Mucosa of stomach (tissue), 1 donor: ENCODE results near the gene TFPT.

Source experiments
- H3K27me3 ChIP-seq: one replicate; pipeline ENCODE4 v1.7.0; 2013; ENCODE audit warnings: mild to moderate bottlenecking, low read length; ENCODE audit not compliant: control insufficient read depth, insufficient read depth
- H3K36me3 ChIP-seq: one replicate; pipeline ENCODE4 v1.7.0; 2013; ENCODE audit warnings: low read length; ENCODE audit not compliant: control insufficient read depth, insufficient read depth
- H3K4me1 ChIP-seq: one replicate; pipeline ENCODE4 v1.7.0; 2013; ENCODE audit warnings: mild to moderate bottlenecking, low read length; ENCODE audit not compliant: control insufficient read depth, insufficient read depth
- H3K4me3 ChIP-seq: one replicate; pipeline ENCODE4 v1.7.0; 2013; ENCODE audit warnings: low read length
- H3K9ac ChIP-seq: one replicate; pipeline ENCODE4 v1.7.0; 2013; ENCODE audit warnings: mild to moderate bottlenecking, low read length, moderate library complexity
- H3K9me3 ChIP-seq: one replicate; pipeline ENCODE4 v1.7.0; 2013; ENCODE audit warnings: mild to moderate bottlenecking, low read length, moderate library complexity; ENCODE audit not compliant: control insufficient read depth
- donor health status: Pancreatic carcinoma.

TFPT gene, protein sequence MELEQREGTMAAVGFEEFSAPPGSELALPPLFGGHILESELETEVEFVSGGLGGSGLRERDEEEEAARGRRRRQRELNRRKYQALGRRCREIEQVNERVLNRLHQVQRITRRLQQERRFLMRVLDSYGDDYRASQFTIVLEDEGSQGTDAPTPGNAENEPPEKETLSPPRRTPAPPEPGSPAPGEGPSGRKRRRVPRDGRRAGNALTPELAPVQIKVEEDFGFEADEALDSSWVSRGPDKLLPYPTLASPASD

DNA sequence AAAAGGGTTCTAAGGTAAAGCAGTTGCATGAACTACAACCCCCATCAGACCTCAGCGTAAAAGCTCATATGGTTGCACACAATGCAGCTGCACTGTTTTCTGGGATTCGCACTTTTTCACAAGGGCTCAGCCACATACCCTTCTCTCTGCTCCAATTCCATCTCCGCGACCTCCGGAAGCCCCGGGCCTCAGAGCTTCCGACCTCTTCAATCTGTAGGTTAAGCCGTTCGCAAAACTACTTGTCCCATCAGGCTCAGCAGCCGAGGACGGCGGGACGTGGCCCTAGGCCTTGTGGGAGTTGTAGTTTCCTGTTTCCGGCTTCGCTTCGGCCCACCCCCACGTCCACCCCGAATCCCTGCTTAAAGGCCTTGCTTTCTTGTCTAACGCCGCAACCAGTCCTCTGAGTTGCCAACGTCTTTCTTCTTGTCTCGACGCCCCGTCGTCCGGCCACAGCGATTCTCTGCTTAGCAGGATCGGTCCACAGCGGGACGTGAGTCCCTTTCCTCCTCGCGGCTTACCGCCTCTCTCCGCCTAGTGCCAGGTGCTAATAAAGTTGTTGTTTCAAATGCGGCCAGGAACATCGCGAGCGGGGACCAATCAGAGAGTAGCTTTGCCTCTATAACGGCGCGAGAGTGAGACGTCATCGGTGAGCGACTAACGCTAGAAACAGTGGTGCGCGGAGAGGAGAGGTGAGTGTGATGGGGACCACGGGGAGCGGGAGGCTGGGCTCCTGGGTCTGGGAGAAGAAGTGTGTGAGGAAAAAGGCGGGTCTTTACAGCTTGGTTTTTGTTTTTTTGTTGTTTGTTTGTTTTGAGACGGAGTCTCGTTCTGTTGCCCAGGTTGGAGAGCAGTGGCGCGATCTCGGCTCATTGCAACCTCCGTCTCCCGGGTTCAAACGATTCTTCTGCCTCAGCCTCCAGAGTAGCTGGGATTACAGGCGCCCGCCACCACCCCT is at the start of gene TFPT, which contains the start of gene PRPF31:
TSS of gene TFPT (minus strand) at position 549 of the 955 bp plus-strand sequence. CDS start at position 161, 388 bp downstream.
TSS of gene PRPF31 (plus strand) at position 646 of the 955 bp plus-strand sequence. CDS start 2,525 bp downstream, outside the sequence.
- Histone ChIP-seq H3K4me3 (peak within 1 kb of the TSS; percentile 100), H3K27me3 (no peaks in the 10 kb centered on the region), H3K4me1 (peaks cover 9% of the 10 kb centered on the region), H3K9me3 (no peaks in the 10 kb centered on the region), H3K9ac (peak within 1 kb of the TSS; percentile 94), H3K36me3 (no peaks in the 10 kb centered on the region)

DNA sequence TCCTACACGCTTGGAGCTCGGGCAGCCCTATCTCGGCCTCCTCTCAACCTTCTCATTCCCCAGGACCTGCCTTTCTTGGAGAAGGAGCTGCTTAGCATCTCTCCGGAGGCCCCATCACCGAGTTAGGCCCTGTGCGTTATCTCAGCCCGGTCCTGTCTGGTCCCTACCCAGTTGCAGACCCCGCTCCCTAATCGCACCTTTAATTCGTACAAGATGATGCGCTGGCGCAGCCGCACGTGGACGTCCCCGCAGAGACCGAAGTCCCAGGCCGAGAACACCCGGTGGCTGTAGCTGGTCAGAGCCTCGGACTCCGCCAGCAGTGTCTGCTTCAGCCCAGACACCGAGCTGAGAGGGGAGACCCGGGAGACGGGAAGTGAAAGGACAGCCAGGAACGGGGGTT is 49.8 kb upstream of the TFPT start:
- peaks cover 37% of the 10 kb centered on the region for H3K4me1 ChIP-seq
- no peaks in the 10 kb centered on the region for H3K27me3 ChIP-seq
- no peaks in the 10 kb centered on the region for H3K9me3 ChIP-seq
- H3K4me3 ChIP-seq, result no peak overlapping the region
- no peaks in the 10 kb centered on the region for H3K36me3 ChIP-seq
- H3K9ac ChIP-seq, result no peak overlapping the region

DNA sequence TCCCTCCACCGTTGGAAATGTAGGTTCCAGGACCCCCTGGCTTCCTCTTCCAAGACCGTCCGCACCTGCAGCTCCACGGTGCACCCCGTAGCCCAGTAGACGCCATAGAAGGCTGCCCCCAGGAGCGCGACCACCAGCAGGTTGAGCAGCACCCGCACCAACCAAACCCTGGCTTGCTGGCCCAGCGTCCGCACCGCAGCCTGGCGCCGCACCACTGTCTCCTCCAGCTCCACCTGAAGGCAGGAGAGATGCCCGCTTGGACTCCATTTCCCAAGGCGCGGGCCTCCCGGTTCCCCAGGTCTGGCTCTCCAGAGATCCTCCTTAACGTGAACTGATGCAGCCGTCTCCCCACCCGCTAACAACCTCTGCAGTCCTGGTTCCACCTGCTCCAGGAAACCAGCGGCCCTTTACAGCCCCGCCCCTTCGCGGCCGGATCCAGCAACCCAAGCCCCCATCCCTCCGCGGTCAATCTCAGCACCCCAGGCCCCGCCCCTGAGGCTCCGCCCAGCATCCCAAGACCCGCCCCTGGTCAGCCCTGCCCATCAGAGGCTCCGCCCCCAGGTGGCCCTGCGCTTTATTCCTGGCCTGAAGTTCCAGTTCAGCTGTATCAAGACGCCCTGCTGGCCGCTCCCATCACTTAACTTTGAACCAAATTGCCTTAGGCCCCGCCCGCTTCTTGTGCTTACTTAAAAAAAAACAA is 49.1 kb upstream of the TFPT start:
- no peak overlapping the region for H3K9ac ChIP-seq
- H3K9me3 ChIP-seq, result no peaks in the 10 kb centered on the region
- H3K4me3 ChIP-seq, result no peak overlapping the region
- H3K27me3 ChIP-seq, result no peaks in the 10 kb centered on the region
- H3K36me3 ChIP-seq, result no peaks in the 10 kb centered on the region
- H3K4me1 ChIP-seq, result peaks cover 39% of the 10 kb centered on the region

GRCh38 chr19:54162884-54163283 is 47.4 kb upstream of the TFPT start:
- Histone ChIP-seq H3K9ac (no peak overlapping the region), H3K9me3 (no peaks in the 10 kb centered on the region), H3K4me1 (peaks cover 45% of the 10 kb centered on the region)

GRCh38 chr19:54162241-54162805 is 46.9 kb upstream of the TFPT start:
- Histone ChIP-seq H3K4me3 (no peak overlapping the region), H3K36me3 (peaks cover 9% of the 10 kb centered on the region), H3K9me3 (no peaks in the 10 kb centered on the region), H3K4me1 (peaks cover 48% of the 10 kb centered on the region), H3K9ac (no peak overlapping the region), H3K27me3 (no peaks in the 10 kb centered on the region)

More at GRCh38 chr19:54162884-54163283, 47.4 kb upstream of the TFPT start:
- H3K36me3 ChIP-seq, result peaks cover 8% of the 10 kb centered on the region
- no peaks in the 10 kb centered on the region for H3K27me3 ChIP-seq
- H3K4me3 ChIP-seq, result no peak overlapping the region

GRCh38 chr19:54160854-54161253 is 45.4 kb upstream of the TFPT start:
- H3K4me3 ChIP-seq, result no peak overlapping the region
- H3K27me3 ChIP-seq, result no peaks in the 10 kb centered on the region
- H3K4me1 ChIP-seq, result peaks cover 48% of the 10 kb centered on the region
- no peaks in the 10 kb centered on the region for H3K9me3 ChIP-seq
- H3K36me3 ChIP-seq, result peaks cover 17% of the 10 kb centered on the region
- H3K9ac ChIP-seq, result peak overlapping the region; percentile 64

DNA sequence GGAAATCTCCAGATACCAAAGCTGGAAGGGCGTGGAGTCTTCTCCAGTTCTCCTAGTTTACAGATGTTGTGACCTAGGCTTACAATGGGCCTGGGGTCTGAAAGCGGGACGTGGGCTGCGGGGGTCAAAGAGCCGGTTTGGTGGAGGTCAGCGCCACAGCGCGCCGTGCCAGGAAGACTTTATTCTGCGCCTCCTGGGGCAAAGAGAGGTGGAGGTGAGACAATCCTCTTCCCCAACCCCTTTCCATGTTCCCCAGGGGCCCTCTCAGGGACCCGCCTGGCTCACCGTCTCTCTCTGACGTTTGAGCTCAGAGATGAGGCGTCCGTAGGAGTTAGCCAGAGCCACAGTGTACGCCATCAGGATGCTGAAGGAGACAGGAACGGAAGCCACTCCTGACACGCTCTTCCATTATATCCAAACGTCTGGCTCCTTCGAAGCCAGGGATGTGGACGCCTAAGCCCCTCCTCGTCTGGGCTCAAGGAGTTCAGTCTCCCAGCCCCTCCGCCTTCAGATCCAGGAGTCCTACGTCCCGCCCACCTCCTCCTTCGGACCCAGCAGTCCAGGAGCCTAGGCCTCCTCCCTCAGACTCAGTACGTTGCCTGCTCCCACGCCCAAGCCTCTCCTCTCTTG is 44.8 kb upstream of the TFPT start:
- H3K9me3 ChIP-seq, result no peaks in the 10 kb centered on the region
- H3K4me1 ChIP-seq, result peaks cover 48% of the 10 kb centered on the region
- H3K4me3 ChIP-seq, result peak overlapping the region; percentile 20
- H3K9ac ChIP-seq, result peak overlapping the region; percentile 64
- no peaks in the 10 kb centered on the region for H3K27me3 ChIP-seq
- H3K36me3 ChIP-seq, result peaks cover 19% of the 10 kb centered on the region

GRCh38 chr19:54159352-54160181 is 44.1 kb upstream of the TFPT start, which contains the start of gene LENG1:
LENG1 (minus strand) TSS chr19:54159721; CDS start chr19:54159695, 26 bp downstream.
- no peaks in the 10 kb centered on the region for H3K9me3 ChIP-seq
- peak within 1 kb of the TSS; percentile 76 for H3K9ac ChIP-seq
- H3K36me3 ChIP-seq, result peaks cover 22% of the 10 kb centered on the region
- H3K4me3 ChIP-seq, result peak within 1 kb of the TSS; percentile 80
- H3K27me3 ChIP-seq, result no peaks in the 10 kb centered on the region
- H3K4me1 ChIP-seq, result peaks cover 42% of the 10 kb centered on the region

DNA sequence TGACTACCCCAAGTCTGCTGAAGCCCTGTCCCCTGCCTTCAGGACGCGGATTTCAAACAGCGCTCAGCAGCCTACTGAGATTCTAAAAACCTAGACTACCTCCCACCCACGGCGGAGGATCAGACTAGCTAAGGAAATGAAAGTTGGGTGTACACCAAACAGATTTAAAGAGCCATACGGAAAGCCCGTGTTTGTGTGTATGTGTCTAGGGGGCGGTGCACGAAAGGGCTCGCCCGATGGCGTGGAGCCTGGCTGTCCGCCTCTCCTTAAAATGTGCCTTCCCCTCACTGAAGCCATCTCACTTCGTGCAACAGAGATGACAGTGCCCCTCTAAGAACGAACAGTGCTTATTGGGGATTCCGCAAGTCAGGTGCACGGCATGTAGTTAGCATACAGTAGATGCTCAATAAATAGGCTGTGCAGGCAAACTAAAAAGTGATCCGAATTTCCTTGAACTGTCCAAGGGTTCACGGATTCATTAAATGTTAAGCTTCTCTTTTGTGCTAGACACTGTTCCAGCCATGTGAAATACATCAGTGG is 43.4 kb upstream of the TFPT start:
- Histone ChIP-seq H3K4me1 (peaks cover 35% of the 10 kb centered on the region), H3K4me3 (peak overlapping the region; percentile 80), H3K9me3 (no peaks in the 10 kb centered on the region), H3K9ac (peak overlapping the region; percentile 76), H3K36me3 (peaks cover 22% of the 10 kb centered on the region), H3K27me3 (no peaks in the 10 kb centered on the region)

- H3K4me1 ChIP-seq, result peaks cover 28% of the 10 kb centered on the region
- no peaks in the 10 kb centered on the region for H3K27me3 ChIP-seq
- peaks cover 33% of the 10 kb centered on the region for H3K36me3 ChIP-seq
- no peaks in the 10 kb centered on the region for H3K9me3 ChIP-seq
- H3K4me3 ChIP-seq, result no peak overlapping the region
- no peak overlapping the region for H3K9ac ChIP-seq
These were observed 41.5 kb upstream of the TFPT start for GRCh38 chr19:54156953-54157352.
